Measurements from ENCODE around the gene ACKR3.

Gene ACKR3

GRCh38 chr2:236628256-236628901 lies 58.8 kb downstream of the ACKR3 start:
- Histone ChIP-seq H3K4me2 (ENCODE audit: low read depth, low read length, poor library complexity, severe bottlenecking) (no peak overlapping the region), H3K79me2 (ENCODE audit: insufficient read depth, low read length) (no peaks in the 10 kb centered on the region), H3K9me2 (replicated peaks; ENCODE audit: low read depth, low read length) (no peaks in the 10 kb centered on the region), H3K9me3 (ENCODE audit: insufficient read depth, low read depth, low read length) (no peaks in the 10 kb centered on the region), H3K4me1 (ENCODE audit: insufficient read depth, low read length, poor library complexity, severe bottlenecking) (no peaks in the 10 kb centered on the region), H3F3A (ENCODE audit: low read depth) (no peaks in the 10 kb centered on the region), H3K4me3 (ENCODE audit: low read length, poor library complexity, severe bottlenecking) (no peak overlapping the region), H3K36me3 (ENCODE audit: insufficient read depth, low read length) (no peaks in the 10 kb centered on the region), H3K9ac (ENCODE audit: low read depth, low read length, poor library complexity, severe bottlenecking) (no peak overlapping the region), H4K20me1 (ENCODE audit: insufficient read depth, low read length, poor library complexity, severe bottlenecking) (no peaks in the 10 kb centered on the region), H2AFZ (ENCODE audit: low read length) (no peak overlapping the region), H3K27me3 (ENCODE audit: insufficient read depth, low read length, poor library complexity, severe bottlenecking) (no peaks in the 10 kb centered on the region)
- TF ChIP-seq, protein P1, sequence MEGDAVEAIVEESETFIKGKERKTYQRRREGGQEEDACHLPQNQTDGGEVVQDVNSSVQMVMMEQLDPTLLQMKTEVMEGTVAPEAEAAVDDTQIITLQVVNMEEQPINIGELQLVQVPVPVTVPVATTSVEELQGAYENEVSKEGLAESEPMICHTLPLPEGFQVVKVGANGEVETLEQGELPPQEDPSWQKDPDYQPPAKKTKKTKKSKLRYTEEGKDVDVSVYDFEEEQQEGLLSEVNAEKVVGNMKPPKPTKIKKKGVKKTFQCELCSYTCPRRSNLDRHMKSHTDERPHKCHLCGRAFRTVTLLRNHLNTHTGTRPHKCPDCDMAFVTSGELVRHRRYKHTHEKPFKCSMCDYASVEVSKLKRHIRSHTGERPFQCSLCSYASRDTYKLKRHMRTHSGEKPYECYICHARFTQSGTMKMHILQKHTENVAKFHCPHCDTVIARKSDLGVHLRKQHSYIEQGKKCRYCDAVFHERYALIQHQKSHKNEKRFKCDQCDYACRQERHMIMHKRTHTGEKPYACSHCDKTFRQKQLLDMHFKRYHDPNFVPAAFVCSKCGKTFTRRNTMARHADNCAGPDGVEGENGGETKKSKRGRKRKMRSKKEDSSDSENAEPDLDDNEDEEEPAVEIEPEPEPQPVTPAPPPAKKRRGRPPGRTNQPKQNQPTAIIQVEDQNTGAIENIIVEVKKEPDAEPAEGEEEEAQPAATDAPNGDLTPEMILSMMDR (conservative IDR thresholded peaks at IDR 0.05; ENCODE audit: low read length), result no peak
- TF ChIP-seq EZH2phosphoT487 (IDR thresholded peaks at IDR 0.05; ENCODE audit: borderline replicate concordance), result no peak

- no peaks in the 10 kb centered on the region for H3K9me2 ChIP-seq (replicated peaks; ENCODE audit: low read depth, low read length)
- no peak overlapping the region for H3K4me2 ChIP-seq (ENCODE audit: low read depth, low read length, poor library complexity, severe bottlenecking)
- no peak overlapping the region for H3K4me3 ChIP-seq (ENCODE audit: low read length, poor library complexity, severe bottlenecking)
- H3F3A ChIP-seq (ENCODE audit: low read depth), result no peaks in the 10 kb centered on the region
- H3K4me1 ChIP-seq (ENCODE audit: insufficient read depth, low read length, poor library complexity, severe bottlenecking), result no peaks in the 10 kb centered on the region
- no peaks in the 10 kb centered on the region for H3K9me3 ChIP-seq (ENCODE audit: insufficient read depth, low read depth, low read length)
- H2AFZ ChIP-seq (ENCODE audit: low read length), result no peak overlapping the region
- no peaks in the 10 kb centered on the region for H4K20me1 ChIP-seq (ENCODE audit: insufficient read depth, low read length, poor library complexity, severe bottlenecking)
- no peak for TF ChIP-seq EZH2phosphoT487 (IDR thresholded peaks at IDR 0.05; ENCODE audit: borderline replicate concordance)
- TF ChIP-seq, protein P1 (conservative IDR thresholded peaks at IDR 0.05; ENCODE audit: low read length), result no peak
- H3K9ac ChIP-seq (ENCODE audit: low read depth, low read length, poor library complexity, severe bottlenecking), result no peak overlapping the region
- H3K27me3 ChIP-seq (ENCODE audit: insufficient read depth, low read length, poor library complexity, severe bottlenecking), result no peaks in the 10 kb centered on the region
- H3K79me2 ChIP-seq (ENCODE audit: insufficient read depth, low read length), result no peaks in the 10 kb centered on the region
- H3K36me3 ChIP-seq (ENCODE audit: insufficient read depth, low read length), result no peaks in the 10 kb centered on the region
Observed at GRCh38 chr2:236628981-236629605, 59.5 kb downstream of the ACKR3 start.

DNA sequence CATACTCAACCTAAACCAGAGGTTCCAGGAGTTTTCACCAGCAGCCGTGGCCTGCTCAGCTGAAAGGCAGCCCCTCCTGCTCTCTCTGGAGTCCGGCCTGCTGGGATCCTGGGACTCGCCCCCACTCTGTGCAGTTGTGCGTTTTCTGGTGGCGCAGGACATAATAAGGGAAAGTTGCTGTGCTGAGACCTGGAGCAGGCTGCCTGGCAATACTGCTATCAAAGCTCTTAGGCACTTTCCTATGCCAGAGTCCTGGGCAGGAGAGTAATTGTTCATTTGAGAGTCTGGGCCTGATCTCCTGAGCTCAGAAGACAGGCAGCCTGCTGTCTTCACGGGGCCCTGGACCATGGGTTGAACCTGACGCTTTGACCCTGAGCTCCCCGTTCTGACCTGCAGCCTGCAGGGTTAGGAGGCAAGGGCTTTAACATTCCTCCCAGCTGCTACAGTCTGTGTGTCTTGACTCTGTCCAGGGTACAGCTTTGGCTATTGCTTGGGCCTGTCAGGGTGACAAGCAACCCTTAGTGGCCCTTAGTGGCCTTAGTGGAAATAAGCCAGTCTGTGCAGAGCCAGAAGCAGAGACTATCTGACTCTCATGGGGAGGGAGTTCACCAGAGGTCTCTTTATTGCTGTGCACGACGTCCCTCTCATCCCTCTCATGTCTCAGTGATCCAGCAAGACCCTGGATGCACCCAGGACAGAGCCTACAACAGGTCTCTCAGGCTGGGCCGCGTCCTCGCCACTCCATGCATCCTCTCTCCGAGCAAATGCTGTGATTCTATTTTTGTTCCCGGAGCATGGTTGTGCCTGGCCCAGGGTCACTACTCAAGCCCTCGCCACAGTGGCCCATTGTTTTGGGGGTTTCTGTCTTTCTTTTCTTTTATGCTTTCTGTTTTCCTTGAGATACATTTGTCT lies 60.6 kb downstream of the ACKR3 start:
- H3K4me2 ChIP-seq (ENCODE audit: low read depth, low read length, poor library complexity, severe bottlenecking), result no peak overlapping the region
- H4K20me1 ChIP-seq (ENCODE audit: insufficient read depth, low read length, poor library complexity, severe bottlenecking), result no peaks in the 10 kb centered on the region
- H3F3A ChIP-seq (ENCODE audit: low read depth), result no peaks in the 10 kb centered on the region
- no peaks in the 10 kb centered on the region for H3K9me3 ChIP-seq (ENCODE audit: insufficient read depth, low read depth, low read length)
- no peak overlapping the region for H3K4me3 ChIP-seq (ENCODE audit: low read length, poor library complexity, severe bottlenecking)
- H3K27me3 ChIP-seq (ENCODE audit: insufficient read depth, low read length, poor library complexity, severe bottlenecking), result no peaks in the 10 kb centered on the region
- no peaks in the 10 kb centered on the region for H3K4me1 ChIP-seq (ENCODE audit: insufficient read depth, low read length, poor library complexity, severe bottlenecking)
- no peak overlapping the region for H3K9ac ChIP-seq (ENCODE audit: low read depth, low read length, poor library complexity, severe bottlenecking)
- no peaks in the 10 kb centered on the region for H3K79me2 ChIP-seq (ENCODE audit: insufficient read depth, low read length)
- H3K9me2 ChIP-seq (replicated peaks; ENCODE audit: low read depth, low read length), result no peaks in the 10 kb centered on the region
- no peak overlapping the region for H2AFZ ChIP-seq (ENCODE audit: low read length)
- no peaks in the 10 kb centered on the region for H3K36me3 ChIP-seq (ENCODE audit: insufficient read depth, low read length)
- TF ChIP-seq EZH2phosphoT487 (IDR thresholded peaks at IDR 0.05; ENCODE audit: borderline replicate concordance), result no peak
- TF ChIP-seq, protein P1 (conservative IDR thresholded peaks at IDR 0.05; ENCODE audit: low read length), result no peak
